Sigmoid colon (tissue), 4 donors: ENCODE data around the gene NTM.

Experiments
- EP300 ChIP-seq, 4 donors: sonication (generic); formaldehyde crosslinking; IDR thresholded peaks; one replicate each; pipeline ENCODE4 v1.6.1; 2017; ENCODE audit warnings: antibody characterized with exemption in 4 of 4
- POLR2AphosphoS5 ChIP-seq, 4 donors: sonication (generic); formaldehyde crosslinking; IDR thresholded peaks; one replicate each; pipeline ENCODE4 v1.6.1; 2017; ENCODE audit warnings: antibody characterized with exemption in 4 of 4

DNA sequence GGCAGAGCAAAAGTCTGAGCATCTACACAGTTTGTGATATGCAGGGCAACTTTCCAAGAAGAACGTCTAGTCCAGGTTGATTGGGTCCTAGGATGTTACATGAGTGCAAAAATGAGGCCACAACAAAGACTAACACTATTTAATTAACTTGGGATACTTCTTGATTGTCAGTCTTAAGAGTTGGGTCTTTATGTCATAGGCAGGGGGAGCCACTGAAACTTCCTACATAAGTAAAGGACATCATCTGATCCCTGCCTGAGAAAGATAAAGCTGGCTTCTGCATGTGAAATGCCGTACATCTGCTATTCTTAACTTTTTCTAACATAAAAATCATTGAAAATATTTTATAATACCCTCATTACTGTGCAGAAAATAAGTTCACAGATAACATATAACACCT lies 525.5 kb downstream of the NTM start:
- no peak for TF ChIP-seq EP300 (IDR thresholded peaks at IDR 0.05)
- no peak for TF ChIP-seq POLR2AphosphoS5 (IDR thresholded peaks at IDR 0.05)
